IMR-90 (cell line): ENCODE measurements around the gene ADAMTS3. TPM values are rescaled to one million over a fixed set of nuclear protein-coding genes. Genes with fewer than 3 reads are reported as not detected.
"Not testable (repeated sequence)": the region's sequence is repeated elsewhere in the genome, so short reads cannot be mapped to it uniquely, and the experiment has no call there.

Experiments
- ATAC-seq: fragments of 200-7000 bp; cut with Tn5 transposase; 2 replicates; pipeline ENCODE4 v1.9.1; 2020; ENCODE audit warnings: low read depth, mild to moderate bottlenecking, moderate library complexity
- BruUV-seq: library from RNA; stranded (reverse); fragments of 400-500 nt; replicated peaks from 2 replicates; lab custom pipeline; 2021; lab: Mats Ljungman, UMichigan
- CTCF ChIA-PET: fragments of 300-600 bp; formaldehyde crosslinking; extraction: SDS; loops from one replicate; lab custom pipeline; 2021; ENCODE audit warnings: antibody characterized with exemption; lab: Yijun Ruan, JAX
- POLR2A ChIA-PET: fragments of 300-600 bp; sonication (Branson Sonifier 250); formaldehyde crosslinking; loops from one replicate; lab custom pipeline; 2022; ENCODE audit warnings: antibody characterized with exemption; ENCODE audit not compliant: unreplicated experiment; lab: Charles Lee
- DNase-seq: peaks from one replicate; pipeline ENCODE4 v3.0.0; 2013
- H2AFZ ChIP-seq: replicated peaks from 2 replicates; pipeline ENCODE3; 2013; ENCODE audit warnings: low read length, mild to moderate bottlenecking; ENCODE audit not compliant: poor library complexity
- H2AK5ac ChIP-seq: 2 replicates; pipeline ENCODE4 v1.6.1; 2013; ENCODE audit warnings: low read depth, low read length, inconsistent platforms
- H2AK9ac ChIP-seq: replicated peaks from 2 replicates; pipeline ENCODE3; 2013; ENCODE audit warnings: mild to moderate bottlenecking, low read depth, low read length, moderate library complexity; ENCODE audit not compliant: poor library complexity
- H2BK120ac ChIP-seq: 2 replicates; pipeline ENCODE4 v1.6.1; 2013; ENCODE audit warnings: low read depth, low read length, inconsistent platforms
- H2BK15ac ChIP-seq: 3 replicates; pipeline ENCODE4 v1.6.1; 2013; ENCODE audit warnings: low read depth, low read length, inconsistent platforms
- H2BK20ac ChIP-seq: 2 replicates; pipeline ENCODE4 v1.6.1; 2013; ENCODE audit warnings: low read depth, mild to moderate bottlenecking, inconsistent platforms, low read length, moderate library complexity
- H2BK5ac ChIP-seq: 2 replicates; pipeline ENCODE4 v1.6.1; 2013; ENCODE audit warnings: mild to moderate bottlenecking, low read depth, low read length, inconsistent platforms; ENCODE audit not compliant: poor library complexity, severe bottlenecking
- H3K14ac ChIP-seq: replicated peaks from 2 replicates; pipeline ENCODE4 v1.6.1; 2013; ENCODE audit warnings: low read depth, low read length, inconsistent platforms
- H3K18ac ChIP-seq: 2 replicates; pipeline ENCODE4 v1.6.1; 2013; ENCODE audit warnings: low read depth, low read length, control low read depth
- H3K23ac ChIP-seq: 2 replicates; pipeline ENCODE4 v1.6.1; 2013; ENCODE audit warnings: low read depth, low read length, inconsistent platforms
- H3K27ac ChIP-seq: 2 replicates; pipeline ENCODE4 v1.5.1; 2013; ENCODE audit warnings: mild to moderate bottlenecking, control low read depth, low read length; ENCODE audit not compliant: insufficient read depth
- H3K27me3 ChIP-seq: 2 replicates; pipeline ENCODE4 v1.6.1; 2013; ENCODE audit warnings: low read length; ENCODE audit not compliant: control insufficient read depth, insufficient read depth
- H3K36me3 ChIP-seq: 2 replicates; pipeline ENCODE4 v1.6.1; 2013; ENCODE audit warnings: low read length, mixed read lengths; ENCODE audit not compliant: control insufficient read depth, insufficient read depth
- H3K4ac ChIP-seq: 2 replicates; pipeline ENCODE4 v1.6.1; 2013; ENCODE audit warnings: low read depth, low read length, inconsistent platforms
- H3K4me1 ChIP-seq: 2 replicates; pipeline ENCODE4 v1.6.1; 2013; ENCODE audit warnings: low read length, mixed read lengths; ENCODE audit not compliant: control insufficient read depth, insufficient read depth
- H3K4me2 ChIP-seq: 2 replicates; pipeline ENCODE4 v1.6.1; 2013; ENCODE audit warnings: low read depth, mild to moderate bottlenecking, control low read depth, low read length, moderate library complexity
- H3K4me3 ChIP-seq: 2 replicates; pipeline ENCODE4 v1.5.1; 2013; ENCODE audit warnings: low read depth, mild to moderate bottlenecking, control low read depth, low read length, moderate library complexity; ENCODE audit not compliant: insufficient read depth
- H3K56ac ChIP-seq: 2 replicates; pipeline ENCODE4 v1.6.1; 2013; ENCODE audit warnings: low read length, inconsistent platforms; ENCODE audit not compliant: insufficient read depth; ENCODE audit errors: extremely low read depth
- H3K79me1 ChIP-seq, 2 experiments: 2 replicates each; pipeline ENCODE4 v1.6.1; 2013; ENCODE audit warnings: low read length in 2 of 2, inconsistent platforms in 1 of 2, low read depth in 1 of 2
- H3K9ac ChIP-seq: 2 replicates; pipeline ENCODE4 v1.6.1; 2013; ENCODE audit warnings: low read depth, low read length, control low read depth
- H3K9me1 ChIP-seq: 2 replicates; pipeline ENCODE4 v1.6.1; 2013; ENCODE audit warnings: low read length, inconsistent platforms; ENCODE audit not compliant: insufficient read depth
- H3K9me3 ChIP-seq: 2 replicates; pipeline ENCODE4 v1.6.1; 2013; ENCODE audit warnings: low read length; ENCODE audit not compliant: control insufficient read depth, insufficient read depth
- H4K20me1 ChIP-seq: 2 replicates; pipeline ENCODE4 v1.6.1; 2013; ENCODE audit warnings: low read length, inconsistent platforms; ENCODE audit not compliant: insufficient read depth
- H4K5ac ChIP-seq: 2 replicates; pipeline ENCODE4 v1.6.1; 2013; ENCODE audit warnings: mild to moderate bottlenecking, low read depth, low read length, control low read depth
- H4K8ac ChIP-seq, 2 experiments: 2 replicates each; pipeline ENCODE4 v1.6.1; 2013; ENCODE audit warnings: low read depth in 2 of 2, low read length in 2 of 2, control low read depth in 1 of 2, inconsistent platforms in 1 of 2
- H4K91ac ChIP-seq: 2 replicates; pipeline ENCODE4 v1.6.1; 2013; ENCODE audit warnings: low read depth, low read length, inconsistent platforms; ENCODE audit not compliant: insufficient read depth
- BHLHE40 ChIP-seq: fragments of 150-350 bp; IDR thresholded peaks from 2 replicates; pipeline ENCODE4 v1.6.1; 2016; ENCODE audit warnings: mild to moderate bottlenecking, low read depth, low read length
- CEBPB ChIP-seq: IDR thresholded peaks from 2 replicates; pipeline ENCODE4 v1.6.1; 2012; ENCODE audit warnings: low read depth, low read length, improper control_type of control experiment
- CHD1 ChIP-seq: IDR thresholded peaks from 2 replicates; pipeline ENCODE4 v1.6.1; 2012; ENCODE audit warnings: low read depth, low read length, improper control_type of control experiment
- FOS ChIP-seq: fragments of 150-350 bp; IDR thresholded peaks from 2 replicates; pipeline ENCODE4 v1.6.1; 2016; ENCODE audit warnings: low read depth, low read length
- MAFK ChIP-seq: IDR thresholded peaks from 2 replicates; pipeline ENCODE4 v1.6.1; 2012; ENCODE audit warnings: low read depth, low read length, improper control_type of control experiment
- NFE2L2 ChIP-seq: fragments of 150-350 bp; IDR thresholded peaks from 2 replicates; pipeline ENCODE4 v1.6.1; 2016; ENCODE audit warnings: low read depth, mild to moderate bottlenecking, low read length
- POLR2A ChIP-seq: IDR thresholded peaks from 2 replicates; pipeline ENCODE4 v1.6.1; 2012; ENCODE audit warnings: mild to moderate bottlenecking, low read depth, low read length
- RCOR1 ChIP-seq: IDR thresholded peaks from 2 replicates; pipeline ENCODE4 v1.6.1; 2012; ENCODE audit warnings: mild to moderate bottlenecking, low read length, improper control_type of control experiment; ENCODE audit not compliant: insufficient replicate concordance
- RFX5 ChIP-seq: IDR thresholded peaks from 2 replicates; pipeline ENCODE4 v1.8.0; 2012; ENCODE audit warnings: low read depth, mild to moderate bottlenecking, low read length, moderate library complexity
- USF2 ChIP-seq: fragments of 150-350 bp; IDR thresholded peaks from 2 replicates; pipeline ENCODE4 v1.6.1; 2017; ENCODE audit warnings: mild to moderate bottlenecking, antibody characterized with exemption, low read length, low read depth
- WGBS, 2 experiments: methylation state at CpG; one replicate each; pipeline versions ENCODE4 v1.1.5 to v1.1.7; 2013; ENCODE audit warnings: missing lambda C conversion rate in 2 of 2; ENCODE audit not compliant: insufficient read length in 1 of 2; ENCODE audit errors: extremely low coverage in 2 of 2; 5-methylcytosine and 5-hydroxymethylcytosine counted together
- dilution Hi-C: fragments of 300-500 bp; cut with HindIII; formaldehyde crosslinking; loops from one replicate; pipeline ENCODE4 v1.14.3; 2018; ENCODE audit warnings: low sequenced_read_pairs; ENCODE audit not compliant: unreplicated experiment
- in situ Hi-C: fragments of 300-500 bp; cut with MboI; formaldehyde crosslinking; loops from 3 replicates; pipeline ENCODE4 v1.14.3; 2019; ENCODE audit warnings: low sequenced_read_pairs, inconsistent platforms, mixed read lengths
- intact Hi-C: fragments of 100-400 bp; cut with micrococcal nuclease; formaldehyde crosslinking; loops from 2 replicates; pipeline ENCODE4 v1.10.0; 2022
- polyA plus RNA-seq, 3 experiments: library from polyadenylated mRNA; depleted of rRNA; stranded (reverse); fragments of >200 nt; gene quantifications; 2 replicates each; pipeline ENCODE4 v1.2.3, GENCODE V29; 2012; ENCODE audit warnings: low replicate concordance in 1 of 3
- total RNA-seq: library from RNA; depleted of rRNA; stranded (reverse); fragments of >200 nt; gene quantifications from 2 replicates; pipeline ENCODE4 v1.2.3, GENCODE V29; 2012

The ADAMTS3 gene
- total and polyA plus RNA-seq, 2 of the 4 experiments (the other 2 are of a cell fraction) = 0.68 to 2.9 TPM

GRCh38 chr4:72546456-72546855 lies 22.6 kb downstream of the ADAMTS3 start:
- H4K91ac ChIP-seq = no peak overlapping the region
- H3K27ac ChIP-seq = no peak overlapping the region
- H2BK120ac ChIP-seq = no peak overlapping the region
- no peaks in the 10 kb centered on the region for H3K79me1 ChIP-seq
- no peak overlapping the region for H3K4ac ChIP-seq
- no peak overlapping the region for H2BK20ac ChIP-seq
- no peaks in the 10 kb centered on the region for H3K36me3 ChIP-seq
- no peak overlapping the region for H4K5ac ChIP-seq
- H3K4me1 ChIP-seq = no peaks in the 10 kb centered on the region
- H4K20me1 ChIP-seq = no peaks in the 10 kb centered on the region
- no peak overlapping the region for H4K8ac ChIP-seq
- dilution Hi-C loops (no loop called here), in situ Hi-C loops (no loop called here), intact Hi-C loops (no loop called here)
- H3K9me3 ChIP-seq = no peaks in the 10 kb centered on the region
- DNase-seq = no peak
- H3K14ac ChIP-seq = no peak overlapping the region
- no peak overlapping the region for H2AK5ac ChIP-seq
- no peak for TF ChIP-seq FOS
- TF ChIP-seq BHLHE40 = no peak
- no peak for TF ChIP-seq NFE2L2
- TF ChIP-seq RCOR1 = no peak
- no peak for TF ChIP-seq MAFK
- no peak for TF ChIP-seq USF2
- TF ChIP-seq RFX5 = no peak
- TF ChIP-seq CEBPB = no peak
- TF ChIP-seq POLR2A = no peak
- TF ChIP-seq CHD1 = no peak
- no peaks in the 10 kb centered on the region for H3K27me3 ChIP-seq
- H2AFZ ChIP-seq = no peak overlapping the region
- no peak overlapping the region for H3K18ac ChIP-seq
- no peak overlapping the region for H3K4me3 ChIP-seq
- no TSS peak for BruUV-seq
- H3K23ac ChIP-seq = no peak overlapping the region
- no peak overlapping the region for H2BK5ac ChIP-seq
- H3K9ac ChIP-seq = no peak overlapping the region
- H2BK15ac ChIP-seq = no peak overlapping the region
- CTCF ChIA-PET = no interaction called here
- no CpG with 5 or more reads among the region's 1 CpG for WGBS, 2 experiments
- H3K56ac ChIP-seq = no peak overlapping the region
- H3K4me2 ChIP-seq = no peak overlapping the region
- no peaks in the 10 kb centered on the region for H3K9me1 ChIP-seq
- H2AK9ac ChIP-seq = no peak overlapping the region
- POLR2A ChIA-PET = no interaction called here
- ATAC-seq = no peak

- no CpG with 5 or more reads among the region's 1 CpG for WGBS, 2 experiments
- H3K56ac ChIP-seq, H3K4me3 ChIP-seq, H4K8ac ChIP-seq, H3K36me3 ChIP-seq, H4K5ac ChIP-seq, H3K18ac ChIP-seq, H2AK5ac ChIP-seq, POLR2A ChIA-PET, DNase-seq, H3K27ac ChIP-seq, H2BK15ac ChIP-seq, CTCF ChIA-PET, H3K79me1 ChIP-seq, H3K23ac ChIP-seq, H3K9me3 ChIP-seq, H3K4me1 ChIP-seq, H2BK120ac ChIP-seq, H3K4me2 ChIP-seq, H3K14ac ChIP-seq, H4K20me1 ChIP-seq, H3K9ac ChIP-seq, H4K91ac ChIP-seq, H2BK5ac ChIP-seq, H3K4ac ChIP-seq, H3K9me1 ChIP-seq, H3K27me3 ChIP-seq, H2AFZ ChIP-seq, in situ Hi-C loops, dilution Hi-C loops, H2BK20ac ChIP-seq, ATAC-seq, intact Hi-C loops, BruUV-seq, H2AK9ac ChIP-seq: not testable (repeated sequence)
Observed at GRCh38 chr4:72540694-72541093, 28.3 kb downstream of the ADAMTS3 start.
